ENCODE data around the gene ADO.

ADO gene

DNA sequence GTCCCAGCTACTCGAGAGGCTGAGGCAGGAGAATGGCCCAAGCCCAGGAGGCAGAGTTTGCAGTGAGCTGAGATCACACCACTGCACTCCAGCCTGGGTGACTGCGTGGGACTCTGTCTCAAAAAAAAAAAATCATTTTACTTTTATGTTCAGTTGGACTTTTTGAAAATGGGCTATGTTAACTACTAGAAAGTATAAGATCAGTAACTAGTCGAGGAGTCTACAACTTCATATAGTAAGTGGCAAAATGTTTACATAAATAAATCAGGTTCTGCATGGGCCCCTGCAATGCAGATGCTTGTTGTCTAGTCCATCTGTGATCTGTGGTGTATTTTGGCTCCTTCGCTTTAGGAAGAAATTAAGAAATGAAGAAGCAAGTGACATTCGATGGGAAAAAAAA is 12.3 kb upstream of the ADO start:
- WGBS, 2 experiments = 90% methylated on average over 3 to 5 of the region's 5 CpGs

DNA sequence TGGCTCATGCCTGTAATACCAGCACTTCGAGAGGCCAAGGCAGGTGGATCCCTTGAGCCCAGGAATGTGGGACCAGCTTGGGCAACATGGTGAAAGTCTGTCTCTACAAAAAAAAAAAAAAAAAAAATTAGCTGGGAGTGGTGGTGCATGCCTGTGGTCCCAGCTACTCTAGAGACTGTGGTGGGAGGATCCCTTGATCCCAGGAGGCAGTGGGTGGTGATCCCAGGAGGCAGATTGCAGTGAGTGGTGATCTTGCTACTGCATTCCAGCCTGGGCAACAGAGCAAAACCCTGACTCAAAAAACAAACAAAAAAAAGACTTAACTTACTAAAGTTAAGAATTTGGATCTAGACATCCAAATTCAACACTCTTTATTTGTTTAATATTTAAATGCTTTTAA is 10.2 kb upstream of the ADO start:
- H3K4me1 ChIP-seq (ENCODE audit: control insufficient read depth, insufficient read depth, low read length) = peaks cover 4% of the 10 kb centered on the region
- no peak overlapping the region for H3K4me3 ChIP-seq (ENCODE audit: insufficient read depth, low read depth, low read length)
- no peaks in the 10 kb centered on the region for H3K9me3 ChIP-seq (ENCODE audit: control insufficient read depth, low read length)
- WGBS, 2 experiments = 84 to 93% methylated on average over 1 of the region's 1 CpG
- no peak overlapping the region for H3K27ac ChIP-seq (ENCODE audit: insufficient read depth, low read depth, low read length, poor library complexity, severe bottlenecking)
- no peaks in the 10 kb centered on the region for H3K36me3 ChIP-seq (ENCODE audit: control insufficient read depth, insufficient read depth, low read length)
- no peaks in the 10 kb centered on the region for H3K27me3 ChIP-seq (ENCODE audit: control insufficient read depth, insufficient read depth, low read length, poor library complexity, severe bottlenecking)

More for the DNA sequence above, 12.3 kb upstream of the ADO start:
- no peaks in the 10 kb centered on the region for H3K9me3 ChIP-seq (ENCODE audit: control insufficient read depth, low read length)
- no peaks in the 10 kb centered on the region for H3K36me3 ChIP-seq (ENCODE audit: control insufficient read depth, insufficient read depth, low read length)
- no peak overlapping the region for H3K4me3 ChIP-seq (ENCODE audit: insufficient read depth, low read depth, low read length)
- H3K27me3 ChIP-seq (ENCODE audit: control insufficient read depth, insufficient read depth, low read length, poor library complexity, severe bottlenecking) = no peaks in the 10 kb centered on the region
- H3K27ac ChIP-seq (ENCODE audit: insufficient read depth, low read depth, low read length, poor library complexity, severe bottlenecking) = no peak overlapping the region
- peaks cover 4% of the 10 kb centered on the region for H3K4me1 ChIP-seq (ENCODE audit: control insufficient read depth, insufficient read depth, low read length)

GRCh38 chr10:62795100-62795499 is 9.4 kb upstream of the ADO start:
- no peaks in the 10 kb centered on the region for H3K4me1 ChIP-seq (ENCODE audit: control insufficient read depth, insufficient read depth, low read length)
- no peaks in the 10 kb centered on the region for H3K36me3 ChIP-seq (ENCODE audit: control insufficient read depth, insufficient read depth, low read length)
- no peak overlapping the region for H3K27ac ChIP-seq (ENCODE audit: insufficient read depth, low read depth, low read length, poor library complexity, severe bottlenecking)
- H3K4me3 ChIP-seq (ENCODE audit: insufficient read depth, low read depth, low read length) = no peak overlapping the region
- no peaks in the 10 kb centered on the region for H3K9me3 ChIP-seq (ENCODE audit: control insufficient read depth, low read length)
- no peaks in the 10 kb centered on the region for H3K27me3 ChIP-seq (ENCODE audit: control insufficient read depth, insufficient read depth, low read length, poor library complexity, severe bottlenecking)

GRCh38 chr10:62795762-62796161 is 8.8 kb upstream of the ADO start:
- Histone ChIP-seq H3K27me3 (ENCODE audit: control insufficient read depth, insufficient read depth, low read length, poor library complexity, severe bottlenecking) (no peaks in the 10 kb centered on the region), H3K4me1 (ENCODE audit: control insufficient read depth, insufficient read depth, low read length) (no peaks in the 10 kb centered on the region), H3K9me3 (ENCODE audit: control insufficient read depth, low read length) (no peaks in the 10 kb centered on the region), H3K27ac (ENCODE audit: insufficient read depth, low read depth, low read length, poor library complexity, severe bottlenecking) (no peak overlapping the region), H3K4me3 (ENCODE audit: insufficient read depth, low read depth, low read length) (no peak overlapping the region), H3K36me3 (ENCODE audit: control insufficient read depth, insufficient read depth, low read length) (no peaks in the 10 kb centered on the region)
- WGBS, 2 experiments = 95 to 98% methylated on average over 4 of the region's 4 CpGs

GRCh38 chr10:62796896-62797295 is 7.6 kb upstream of the ADO start:
- no peaks in the 10 kb centered on the region for H3K27me3 ChIP-seq (ENCODE audit: control insufficient read depth, insufficient read depth, low read length, poor library complexity, severe bottlenecking)
- no peak overlapping the region for H3K27ac ChIP-seq (ENCODE audit: insufficient read depth, low read depth, low read length, poor library complexity, severe bottlenecking)
- H3K36me3 ChIP-seq (ENCODE audit: control insufficient read depth, insufficient read depth, low read length) = no peaks in the 10 kb centered on the region
- H3K4me1 ChIP-seq (ENCODE audit: control insufficient read depth, insufficient read depth, low read length) = no peaks in the 10 kb centered on the region
- no peaks in the 10 kb centered on the region for H3K9me3 ChIP-seq (ENCODE audit: control insufficient read depth, low read length)
- 87 to 89% methylated on average over 3 of the region's 3 CpGs for WGBS, 2 experiments
- H3K4me3 ChIP-seq (ENCODE audit: insufficient read depth, low read depth, low read length) = no peak overlapping the region

DNA sequence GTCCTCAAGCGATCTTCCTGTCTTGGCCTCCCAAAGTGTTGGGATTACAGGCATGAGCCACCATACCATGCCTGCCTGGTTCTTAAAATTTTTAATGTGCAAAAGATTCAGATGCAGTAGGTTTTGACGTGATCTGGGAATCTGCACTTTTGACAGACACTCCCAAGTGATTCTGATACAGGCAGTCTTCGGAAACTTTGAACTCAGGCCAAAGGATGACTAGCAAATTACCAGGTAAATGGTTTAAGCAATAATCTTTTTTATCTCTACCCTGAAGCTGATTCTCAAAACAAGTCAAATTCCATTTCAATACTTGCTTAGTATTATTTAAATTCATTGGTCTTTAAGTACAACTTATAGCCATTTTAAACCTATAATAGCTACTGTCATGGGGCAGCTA is 2.6 kb upstream of the ADO start:
- H3K9me3 ChIP-seq (ENCODE audit: control insufficient read depth, low read length) = no peaks in the 10 kb centered on the region
- H3K36me3 ChIP-seq (ENCODE audit: control insufficient read depth, insufficient read depth, low read length) = no peaks in the 10 kb centered on the region
- no peak overlapping the region for H3K4me3 ChIP-seq (ENCODE audit: insufficient read depth, low read depth, low read length)
- no peaks in the 10 kb centered on the region for H3K27me3 ChIP-seq (ENCODE audit: control insufficient read depth, insufficient read depth, low read length, poor library complexity, severe bottlenecking)
- H3K4me1 ChIP-seq (ENCODE audit: control insufficient read depth, insufficient read depth, low read length) = peaks cover 12% of the 10 kb centered on the region
- no peak overlapping the region for H3K27ac ChIP-seq (ENCODE audit: insufficient read depth, low read depth, low read length, poor library complexity, severe bottlenecking)
- WGBS, 2 experiments = 93 to 97% methylated on average over 3 of the region's 3 CpGs

DNA sequence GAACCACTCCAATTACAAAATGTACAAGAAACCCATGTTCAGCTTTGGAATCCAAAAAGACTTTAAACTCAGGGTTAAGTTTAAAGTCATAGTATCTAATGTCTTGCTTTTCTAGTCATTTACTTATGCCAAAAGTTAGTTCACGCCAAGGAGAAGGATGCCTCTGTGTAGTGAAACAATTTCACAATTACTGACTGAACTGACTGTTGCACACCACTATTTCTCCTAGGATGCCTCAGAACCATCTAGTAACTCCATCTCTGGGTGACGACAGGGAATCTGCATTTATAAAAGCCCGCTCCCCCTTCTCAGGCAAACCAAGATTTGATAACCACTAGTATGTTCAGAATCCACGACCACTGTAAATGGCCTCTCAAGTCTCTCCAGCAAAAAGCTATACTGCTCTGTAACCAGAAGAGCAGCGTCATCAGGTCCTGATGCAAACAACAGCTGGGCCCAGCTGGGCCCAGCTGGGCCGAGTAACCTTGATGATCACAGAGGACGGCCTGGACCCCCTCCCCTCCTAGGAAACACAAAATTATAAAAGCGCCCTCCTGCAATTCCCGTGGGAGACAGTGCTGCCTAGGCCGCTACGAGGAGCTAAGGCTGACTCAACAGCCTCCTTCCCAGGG is 680 bp upstream of the ADO start:
- 45 to 50% methylated on average over 11 of the region's 11 CpGs for WGBS, 2 experiments
- peak overlapping the region; percentile 92 for H3K4me3 ChIP-seq (ENCODE audit: insufficient read depth, low read depth, low read length)
- no peaks in the 10 kb centered on the region for H3K36me3 ChIP-seq (ENCODE audit: control insufficient read depth, insufficient read depth, low read length)
- no peaks in the 10 kb centered on the region for H3K27me3 ChIP-seq (ENCODE audit: control insufficient read depth, insufficient read depth, low read length, poor library complexity, severe bottlenecking)
- no peaks in the 10 kb centered on the region for H3K9me3 ChIP-seq (ENCODE audit: control insufficient read depth, low read length)
- peaks cover 20% of the 10 kb centered on the region for H3K4me1 ChIP-seq (ENCODE audit: control insufficient read depth, insufficient read depth, low read length)
- peak overlapping the region; percentile 53 for H3K27ac ChIP-seq (ENCODE audit: insufficient read depth, low read depth, low read length, poor library complexity, severe bottlenecking)

DNA sequence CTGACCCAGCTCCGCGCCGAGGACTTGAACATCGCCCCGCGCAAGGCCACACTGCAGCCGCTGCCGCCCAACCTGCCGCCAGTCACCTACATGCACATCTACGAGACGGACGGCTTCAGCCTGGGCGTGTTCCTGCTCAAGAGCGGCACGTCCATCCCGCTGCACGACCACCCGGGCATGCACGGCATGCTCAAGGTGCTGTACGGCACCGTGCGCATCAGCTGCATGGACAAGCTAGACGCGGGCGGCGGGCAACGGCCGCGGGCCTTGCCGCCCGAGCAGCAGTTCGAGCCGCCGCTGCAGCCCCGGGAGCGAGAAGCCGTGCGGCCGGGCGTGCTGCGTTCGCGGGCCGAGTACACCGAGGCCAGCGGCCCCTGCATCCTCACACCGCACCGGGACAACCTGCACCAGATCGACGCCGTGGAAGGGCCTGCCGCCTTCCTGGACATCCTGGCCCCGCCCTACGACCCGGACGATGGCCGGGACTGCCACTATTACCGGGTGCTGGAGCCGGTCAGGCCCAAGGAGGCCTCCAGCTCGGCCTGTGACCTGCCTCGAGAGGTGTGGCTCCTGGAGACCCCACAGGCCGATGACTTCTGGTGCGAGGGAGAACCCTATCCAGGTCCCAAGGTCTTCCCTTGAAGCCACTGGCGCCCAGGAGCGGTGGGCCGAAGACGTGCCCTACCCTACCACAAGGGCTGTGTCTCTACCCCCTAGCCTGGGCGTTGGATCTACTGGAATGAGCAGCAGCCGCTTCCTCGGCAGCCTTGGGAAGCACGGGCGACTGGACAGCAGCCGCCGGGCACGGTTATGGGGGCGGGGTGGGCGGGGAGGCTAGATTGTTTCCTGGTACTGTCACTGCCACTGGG is 945 bp downstream of the ADO start:
- 0% methylated on average over 77 of the region's 77 CpGs for whole genome bisulfite sequencing, 2 experiments
- Histone ChIP-seq H3K27ac (ENCODE audit: insufficient read depth, low read depth, low read length, poor library complexity, severe bottlenecking) (peak overlapping the region; percentile 53), H3K27me3 (ENCODE audit: control insufficient read depth, insufficient read depth, low read length, poor library complexity, severe bottlenecking) (no peaks in the 10 kb centered on the region), H3K4me1 (ENCODE audit: control insufficient read depth, insufficient read depth, low read length) (peaks cover 20% of the 10 kb centered on the region), H3K36me3 (ENCODE audit: control insufficient read depth, insufficient read depth, low read length) (no peaks in the 10 kb centered on the region), H3K4me3 (ENCODE audit: insufficient read depth, low read depth, low read length) (peak overlapping the region; percentile 92), H3K9me3 (ENCODE audit: control insufficient read depth, low read length) (no peaks in the 10 kb centered on the region)

- 13 to 72% methylated on average over 1 of the region's 1 CpG for WGBS, 2 experiments
- Histone ChIP-seq H3K27me3 (ENCODE audit: control insufficient read depth, insufficient read depth, low read length, poor library complexity, severe bottlenecking) (no peaks in the 10 kb centered on the region), H3K27ac (ENCODE audit: insufficient read depth, low read depth, low read length, poor library complexity, severe bottlenecking) (no peak overlapping the region), H3K4me3 (ENCODE audit: insufficient read depth, low read depth, low read length) (peak overlapping the region; percentile 92), H3K4me1 (ENCODE audit: control insufficient read depth, insufficient read depth, low read length) (peaks cover 20% of the 10 kb centered on the region), H3K36me3 (ENCODE audit: control insufficient read depth, insufficient read depth, low read length) (no peaks in the 10 kb centered on the region), H3K9me3 (ENCODE audit: control insufficient read depth, low read length) (no peaks in the 10 kb centered on the region)
These were observed 1.7 kb downstream of the ADO start for GRCh38 chr10:62806251-62806650.

DNA sequence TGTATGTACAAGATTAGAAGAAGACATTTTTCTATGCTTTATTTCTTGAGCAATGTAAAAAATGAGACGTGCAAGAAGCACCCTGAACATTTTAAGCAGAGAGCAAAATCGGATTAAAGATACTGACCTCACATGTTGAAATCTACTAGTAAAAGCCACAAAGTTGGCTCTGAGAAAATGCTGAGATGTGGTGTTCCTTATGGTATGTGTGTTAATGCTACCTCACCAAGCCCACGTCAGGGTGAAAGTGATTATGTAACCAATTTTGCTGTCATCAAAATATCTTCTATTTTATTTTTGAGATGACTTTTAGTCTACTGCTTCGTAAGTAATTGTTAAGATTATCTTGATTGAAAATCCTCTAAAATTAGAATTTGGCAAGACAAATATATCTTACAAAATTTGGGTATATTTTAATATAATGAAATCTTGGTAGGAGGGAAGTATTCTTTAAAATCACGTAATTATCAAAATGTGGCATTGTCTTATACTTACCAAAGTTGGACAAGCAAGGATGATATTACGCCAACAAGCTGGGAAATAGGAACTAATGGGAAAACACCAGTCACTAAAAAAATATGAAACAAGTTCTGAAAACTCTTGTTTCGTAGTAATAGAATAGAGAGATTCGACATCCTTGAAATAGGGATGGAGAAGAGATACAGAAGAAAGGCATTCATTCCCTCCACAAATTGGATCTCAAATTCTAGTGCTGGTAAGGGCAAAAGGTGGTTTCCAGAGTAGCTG is 5.8 kb downstream of the ADO start:
- Histone ChIP-seq H3K27me3 (ENCODE audit: control insufficient read depth, insufficient read depth, low read length, poor library complexity, severe bottlenecking) (peaks cover 29% of the 10 kb centered on the region), H3K36me3 (ENCODE audit: control insufficient read depth, insufficient read depth, low read length) (no peaks in the 10 kb centered on the region), H3K9me3 (ENCODE audit: control insufficient read depth, low read length) (no peaks in the 10 kb centered on the region), H3K4me3 (ENCODE audit: insufficient read depth, low read depth, low read length) (no peak overlapping the region), H3K27ac (ENCODE audit: insufficient read depth, low read depth, low read length, poor library complexity, severe bottlenecking) (no peak overlapping the region), H3K4me1 (ENCODE audit: control insufficient read depth, insufficient read depth, low read length) (peaks cover 16% of the 10 kb centered on the region)
- 96 to 98% methylated on average over 5 to 6 of the region's 8 CpGs for WGBS, 2 experiments
